HPDE6-E6E7 (cell line): ENCODE data around the gene SPSB1.
"Not testable (repeated sequence)": the region's sequence is repeated elsewhere in the genome, so short reads cannot be mapped to it uniquely, and the experiment has no call there.

Experiments used
- DNase-seq: peaks from one replicate; pipeline ENCODE4 v3.0.0; 2011; ENCODE audit warnings: missing footprints; ENCODE audit errors: extremely low spot score

SPSB1 gene

GRCh38 chr1:9279172-9279840 lies 13.4 kb upstream of the SPSB1 start:
- no peak for DNase-seq

- peak; percentile 97 for DNase-seq
Observed at GRCh38 chr1:9280015-9280860, 12.5 kb upstream of the SPSB1 start.

GRCh38 chr1:9281071-9281827 lies 11.4 kb upstream of the SPSB1 start:
- DNase-seq = no peak

GRCh38 chr1:9281908-9282695 lies 10.6 kb upstream of the SPSB1 start:
- DNase-seq = no peak

DNA sequence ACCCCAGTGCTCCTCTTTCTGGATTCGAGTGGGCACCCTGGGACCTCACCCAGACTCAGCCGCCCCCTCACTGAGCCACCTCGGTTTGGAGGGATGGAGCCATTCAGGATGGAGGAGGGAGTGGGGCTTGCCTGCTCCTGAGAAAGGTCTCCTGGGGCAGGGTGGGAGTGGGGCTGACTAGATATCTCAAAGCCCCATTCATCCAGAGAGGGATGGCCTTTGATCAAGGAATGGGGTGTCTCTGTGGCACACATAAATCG lies 10.1 kb upstream of the SPSB1 start:
- no peak for DNase-seq

DNA sequence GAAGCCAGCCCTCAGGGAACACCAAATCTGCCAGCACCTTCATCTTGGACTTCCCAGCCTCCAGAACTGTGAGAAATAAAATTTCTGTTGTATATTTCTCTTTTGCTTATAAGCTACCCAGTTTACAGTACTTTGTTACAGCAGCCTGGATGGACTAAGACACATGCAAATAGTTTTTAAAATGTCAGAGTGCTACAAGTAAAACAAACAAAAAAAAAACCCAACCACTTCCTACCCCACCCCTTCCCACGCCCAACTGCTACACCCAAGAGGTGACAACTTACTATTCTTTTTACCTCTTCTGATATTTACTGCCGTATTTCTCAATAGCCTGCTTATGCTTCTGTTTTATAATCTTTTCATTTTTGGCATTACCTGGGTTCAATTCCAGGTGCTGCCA lies 8.6 kb upstream of the SPSB1 start:
- DNase-seq = no peak

DNA sequence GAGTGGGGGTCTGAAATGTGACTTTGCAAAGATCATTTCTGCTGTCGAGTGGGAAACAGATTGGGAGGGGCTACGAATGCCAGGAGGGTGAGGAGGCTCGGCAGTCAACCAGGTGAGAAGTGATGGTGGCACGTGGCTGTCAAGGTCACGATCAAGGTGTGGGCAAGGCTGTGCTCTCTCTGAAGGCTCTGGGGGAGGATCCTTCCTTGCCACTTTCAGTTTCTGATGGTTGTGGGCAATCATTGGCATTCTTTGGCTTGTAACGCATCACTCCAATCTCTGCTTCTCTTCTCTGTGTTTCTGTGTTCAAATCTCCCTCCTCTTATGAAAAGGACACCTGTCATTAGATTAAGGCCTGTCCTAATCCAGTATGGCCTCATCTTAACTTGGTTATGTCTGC lies 6.1 kb upstream of the SPSB1 start:
- DNase-seq = no peak

DNA sequence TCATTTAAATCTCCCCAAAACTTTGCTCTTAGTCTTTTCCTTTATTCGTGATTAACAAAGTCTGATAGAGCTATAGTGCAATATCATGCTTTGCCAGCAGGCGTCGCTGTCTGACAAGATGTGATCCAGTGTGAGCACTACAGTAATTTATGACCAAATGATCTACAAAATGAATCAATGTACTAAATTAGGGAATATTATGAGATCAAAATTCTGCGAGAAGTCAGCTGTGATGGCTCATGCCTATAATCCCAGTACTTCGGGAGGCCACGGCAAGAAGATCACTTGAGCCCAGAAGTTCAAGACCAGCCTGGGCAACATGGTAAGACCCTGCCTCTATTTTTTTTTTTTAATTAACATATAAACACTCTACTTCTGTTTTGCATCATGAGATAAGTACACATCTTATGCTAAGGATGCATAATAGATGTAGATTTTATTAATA lies 3.6 kb upstream of the SPSB1 start:
- no peak for DNase-seq

DNA sequence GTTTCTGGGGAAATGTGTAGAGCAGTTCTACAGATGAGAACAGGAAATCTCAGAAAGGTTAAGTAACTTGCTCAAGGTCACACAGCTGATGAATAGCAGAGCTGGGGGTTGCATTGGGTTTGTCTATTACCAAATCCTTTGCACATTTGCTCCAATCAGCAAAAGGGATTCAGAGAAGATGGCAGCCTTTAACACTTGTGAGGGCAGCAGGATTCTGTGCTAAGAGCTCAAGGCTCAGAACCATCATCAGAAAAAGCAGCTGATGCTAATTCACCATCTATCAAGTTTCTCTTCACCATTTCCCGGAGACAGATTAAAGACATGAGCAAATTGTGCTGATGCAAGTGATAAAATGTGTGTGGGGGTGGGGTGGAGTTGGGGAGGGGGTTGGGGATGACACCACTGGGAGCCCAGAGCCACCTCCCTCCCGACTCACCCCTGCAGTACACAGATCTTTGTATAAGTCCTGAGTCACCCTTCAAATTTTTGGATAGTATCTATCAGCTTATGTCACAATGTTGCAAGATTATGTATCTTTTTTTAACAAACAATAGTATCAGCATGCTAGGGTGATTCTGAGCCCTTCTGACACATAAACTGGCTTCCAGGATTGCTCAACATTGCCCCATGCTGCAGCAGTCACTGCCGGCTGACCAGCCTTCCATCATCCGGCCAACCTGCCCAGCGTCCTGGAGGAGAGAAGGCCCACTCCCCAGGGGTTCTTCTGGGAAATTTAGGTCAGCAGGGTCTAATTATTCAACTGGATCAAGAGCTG lies 2.8 kb upstream of the SPSB1 start:
- no peak for DNase-seq

GRCh38 chr1:9291914-9292360 lies 757 bp upstream of the SPSB1 start:
- DNase-seq = no peak

DNA sequence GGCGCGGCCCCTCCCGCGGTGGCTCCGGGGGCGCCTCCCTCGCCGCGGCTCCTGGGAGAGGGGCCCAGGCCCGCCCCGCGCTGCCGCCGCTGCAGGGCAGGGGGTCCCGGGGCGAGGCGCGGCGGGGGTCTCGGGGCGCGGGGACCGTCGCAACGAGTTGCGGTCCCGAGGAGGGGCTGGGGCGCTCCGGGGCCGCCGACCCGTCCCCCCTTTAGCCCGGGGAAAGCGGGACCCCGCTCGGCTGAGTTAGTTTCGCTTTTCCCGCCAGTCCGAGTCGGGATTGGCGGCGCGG lies 493 bp downstream of the SPSB1 start:
- DNase-seq = no peak

DNA sequence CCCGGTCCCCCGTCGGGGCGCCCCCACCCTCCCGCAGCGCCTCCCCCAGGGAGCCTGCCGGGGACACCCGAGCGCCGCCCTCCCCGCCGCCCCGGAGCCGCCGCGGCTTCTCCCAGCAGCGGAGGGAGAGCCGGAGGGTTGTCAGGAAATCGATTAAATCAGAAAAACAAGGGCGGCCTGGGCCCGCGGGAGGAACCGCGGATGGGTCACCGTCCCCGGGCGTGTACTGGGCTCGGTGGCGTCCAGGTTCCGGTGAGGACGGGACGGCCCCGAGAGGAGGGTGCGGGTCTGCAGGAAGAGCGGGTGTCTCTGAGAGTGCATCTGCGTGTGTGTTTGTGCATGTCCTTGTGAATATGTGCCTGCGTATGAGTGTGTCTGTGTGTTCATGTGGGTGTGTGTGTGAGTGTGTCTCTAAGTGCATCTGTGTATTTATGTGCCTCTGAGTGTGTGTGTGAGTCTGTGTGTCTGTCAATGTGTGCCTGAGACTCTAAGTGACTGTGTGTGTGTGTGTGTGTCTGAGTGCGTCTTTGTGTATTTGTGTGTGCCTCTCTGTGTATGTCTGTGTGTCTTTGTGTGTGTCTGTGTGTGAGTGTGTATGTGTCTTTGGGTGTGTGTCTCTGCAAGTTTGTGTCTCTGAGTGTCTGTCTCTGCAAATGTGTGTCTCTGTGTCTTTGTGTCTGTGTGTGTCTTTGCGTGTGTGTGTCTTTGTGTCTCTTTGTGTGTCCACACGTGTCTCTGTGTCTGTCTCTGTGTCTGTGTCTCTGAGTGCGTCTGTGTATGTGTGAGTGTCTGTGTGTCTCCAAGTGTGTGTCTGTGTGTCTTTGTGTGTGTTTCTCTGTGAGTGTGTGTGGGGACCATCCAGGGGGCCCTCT lies 1.1 kb downstream of the SPSB1 start:
- no peak for DNase-seq

DNA sequence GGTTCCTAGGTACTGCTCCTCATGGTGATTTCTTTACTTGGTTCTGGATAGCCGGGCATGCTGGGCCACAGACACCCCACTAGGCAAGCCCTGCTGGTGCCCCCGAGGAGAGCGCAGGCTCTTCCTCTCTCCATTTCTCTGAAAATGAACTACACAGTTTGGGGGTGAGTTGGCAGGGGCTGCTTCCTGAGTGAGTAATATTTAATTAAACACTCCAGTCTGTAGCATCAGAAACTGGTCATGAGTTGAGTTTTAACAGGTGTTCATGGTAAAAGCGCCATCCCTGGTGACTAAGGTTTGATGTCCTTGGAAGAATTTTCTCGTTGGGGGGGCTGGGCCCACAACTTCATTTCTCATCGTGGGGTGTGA lies 1.7 kb downstream of the SPSB1 start:
- no peak for DNase-seq

GRCh38 chr1:9294910-9295636 lies 2.4 kb downstream of the SPSB1 start:
- no peak for DNase-seq

DNA sequence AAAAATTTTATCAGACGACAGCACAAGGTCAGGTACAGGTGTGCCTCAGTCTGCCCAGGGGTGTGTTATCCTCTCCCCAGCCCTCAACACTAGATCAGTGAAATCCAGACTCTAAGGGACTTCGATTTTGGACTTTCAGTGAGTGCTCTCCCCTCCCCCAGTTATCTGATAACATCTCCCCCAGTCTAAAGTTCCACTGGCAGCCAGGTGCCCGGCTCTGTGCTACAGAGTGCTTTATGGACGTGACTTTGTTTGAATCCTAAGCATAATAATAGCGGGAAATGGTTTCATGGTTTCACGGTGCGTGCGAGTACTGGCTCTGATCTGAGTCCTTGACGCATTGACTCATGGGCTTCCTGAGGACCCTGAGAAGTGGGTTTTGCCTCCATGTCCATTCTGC lies 3.2 kb downstream of the SPSB1 start:
- no peak for DNase-seq

GRCh38 chr1:9296850-9297249 lies 4.2 kb downstream of the SPSB1 start:
- DNase-seq = no peak

GRCh38 chr1:9297831-9298230 lies 5.1 kb downstream of the SPSB1 start:
- no peak for DNase-seq

DNA sequence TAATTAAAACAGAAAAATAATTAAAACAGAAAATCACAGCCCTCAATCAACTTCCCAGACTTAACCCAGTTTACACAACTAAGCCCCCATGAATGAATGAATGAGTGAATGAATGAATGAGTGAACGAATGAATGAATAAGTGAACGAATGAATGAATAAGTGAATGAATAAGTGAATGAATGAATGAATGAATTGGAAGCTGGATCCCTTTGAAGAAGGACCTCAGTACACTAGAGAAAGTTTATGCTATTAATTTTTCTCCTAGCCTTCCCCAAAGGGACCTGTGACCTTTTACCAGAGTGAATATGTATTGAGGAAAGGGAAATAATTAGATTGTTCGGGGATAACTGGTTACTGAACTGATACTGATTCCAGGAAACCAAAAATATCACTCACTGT lies 5.6 kb downstream of the SPSB1 start:
- no peak for DNase-seq

DNA sequence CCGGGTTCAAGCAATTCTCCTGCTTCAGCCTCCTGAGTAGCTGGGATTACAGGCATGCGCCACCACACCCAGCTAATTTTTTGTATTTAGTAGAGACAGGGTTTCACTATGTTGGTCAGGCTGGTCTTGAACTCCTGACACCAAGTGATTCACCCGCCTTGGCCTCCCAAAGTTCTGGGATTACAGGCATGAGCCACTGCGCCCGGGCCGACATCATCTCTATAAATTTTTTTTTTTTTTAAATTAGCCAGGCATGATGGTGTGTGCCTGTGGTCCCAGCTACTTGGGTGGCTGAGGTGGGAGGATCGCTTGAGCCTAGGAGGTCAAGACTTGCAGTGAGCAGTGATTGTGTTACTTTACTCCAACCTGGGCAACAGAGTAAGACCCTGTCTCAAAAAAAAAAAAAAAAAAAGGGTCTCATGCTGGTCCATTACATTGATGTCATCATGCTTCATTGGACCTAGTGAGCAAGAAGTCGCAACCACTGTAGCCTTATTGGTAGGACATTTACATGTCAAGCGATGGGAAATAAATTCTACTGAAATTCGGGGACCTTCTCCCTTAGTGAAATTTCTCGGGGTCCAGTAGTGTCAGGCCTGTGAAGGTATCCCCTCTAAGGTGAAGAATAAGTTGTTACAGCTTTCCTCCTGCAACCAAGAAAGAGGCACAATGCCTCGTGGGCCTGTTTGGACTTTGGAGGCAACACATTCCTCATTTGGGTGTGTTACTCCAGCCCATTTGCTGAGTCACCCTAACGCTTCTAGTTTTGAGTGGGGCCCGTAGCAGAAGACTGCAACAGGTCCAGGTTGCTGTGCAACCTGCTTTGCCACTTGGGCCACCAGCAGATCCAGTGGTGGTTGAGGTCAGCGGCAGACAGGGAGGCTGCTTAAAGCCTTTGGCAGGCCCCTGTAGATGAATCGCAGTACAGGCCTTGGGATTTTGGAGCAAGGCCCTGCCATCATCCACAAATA lies 7.2 kb downstream of the SPSB1 start:
- not testable (repeated sequence) for DNase-seq
